AG09319 (cell line): ENCODE measurements around the gene ACADS.

Source experiments
- DNase-seq: peaks from one replicate; pipeline ENCODE4 v3.0.0-alpha.2; 2010; ENCODE audit warnings: low read depth; ENCODE audit errors: extremely low read depth
- TF ChIP-seq, protein P1 (sequence below): IDR thresholded peaks from 2 replicates; pipeline ENCODE4 v1.5.1; 2011; ENCODE audit warnings: low read depth, mild to moderate bottlenecking, inconsistent platforms, low read length, moderate library complexity

The ACADS gene

DNA sequence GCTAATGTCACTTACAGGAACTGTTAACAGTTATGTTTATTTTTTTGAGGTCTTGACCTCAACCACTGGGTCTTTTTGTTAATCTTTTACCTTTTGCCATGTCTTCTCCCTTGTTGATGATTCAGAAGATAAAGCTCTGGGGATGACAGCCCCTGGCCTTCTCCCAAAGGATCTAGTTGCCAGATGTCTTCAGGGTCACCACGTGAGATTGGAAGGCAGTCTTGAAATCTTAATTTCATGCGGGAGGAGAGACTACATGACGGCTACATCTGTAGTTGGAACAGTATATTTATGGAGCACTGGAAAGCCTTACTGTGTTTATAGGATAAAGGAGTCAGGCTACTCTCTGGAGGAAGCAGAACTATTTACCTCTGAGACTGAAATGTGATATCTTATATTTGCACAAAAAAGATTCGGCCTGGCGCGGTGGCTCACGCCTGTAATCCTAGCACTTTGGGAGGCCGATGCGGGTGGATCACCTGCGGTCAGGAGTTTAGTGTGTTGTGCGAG lies 33.0 kb upstream of the ACADS start:
- TF ChIP-seq, protein P1, sequence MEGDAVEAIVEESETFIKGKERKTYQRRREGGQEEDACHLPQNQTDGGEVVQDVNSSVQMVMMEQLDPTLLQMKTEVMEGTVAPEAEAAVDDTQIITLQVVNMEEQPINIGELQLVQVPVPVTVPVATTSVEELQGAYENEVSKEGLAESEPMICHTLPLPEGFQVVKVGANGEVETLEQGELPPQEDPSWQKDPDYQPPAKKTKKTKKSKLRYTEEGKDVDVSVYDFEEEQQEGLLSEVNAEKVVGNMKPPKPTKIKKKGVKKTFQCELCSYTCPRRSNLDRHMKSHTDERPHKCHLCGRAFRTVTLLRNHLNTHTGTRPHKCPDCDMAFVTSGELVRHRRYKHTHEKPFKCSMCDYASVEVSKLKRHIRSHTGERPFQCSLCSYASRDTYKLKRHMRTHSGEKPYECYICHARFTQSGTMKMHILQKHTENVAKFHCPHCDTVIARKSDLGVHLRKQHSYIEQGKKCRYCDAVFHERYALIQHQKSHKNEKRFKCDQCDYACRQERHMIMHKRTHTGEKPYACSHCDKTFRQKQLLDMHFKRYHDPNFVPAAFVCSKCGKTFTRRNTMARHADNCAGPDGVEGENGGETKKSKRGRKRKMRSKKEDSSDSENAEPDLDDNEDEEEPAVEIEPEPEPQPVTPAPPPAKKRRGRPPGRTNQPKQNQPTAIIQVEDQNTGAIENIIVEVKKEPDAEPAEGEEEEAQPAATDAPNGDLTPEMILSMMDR = no peak
- no peak for DNase-seq

DNA sequence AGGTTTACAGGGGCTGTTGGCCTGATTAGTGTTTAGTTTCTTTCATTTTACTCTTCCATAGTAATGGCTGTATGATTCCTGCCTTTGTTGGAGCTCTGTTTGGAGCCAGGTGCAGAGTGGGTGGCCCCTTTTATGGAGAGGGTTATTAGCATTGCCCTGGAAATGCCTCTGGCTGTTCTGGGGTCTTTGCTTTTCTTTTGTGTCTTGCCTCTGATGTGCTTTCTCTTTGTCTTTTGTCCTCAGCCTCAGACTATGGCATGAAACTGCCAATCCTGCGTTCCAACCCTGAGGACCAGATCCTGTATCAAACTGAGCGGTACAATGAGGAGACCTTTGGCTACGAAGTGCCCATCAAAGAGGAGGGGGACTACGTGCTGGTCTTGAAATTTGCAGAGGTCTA lies 31.8 kb upstream of the ACADS start:
- DNase-seq = no peak
- TF ChIP-seq, protein P1 = no peak

DNA sequence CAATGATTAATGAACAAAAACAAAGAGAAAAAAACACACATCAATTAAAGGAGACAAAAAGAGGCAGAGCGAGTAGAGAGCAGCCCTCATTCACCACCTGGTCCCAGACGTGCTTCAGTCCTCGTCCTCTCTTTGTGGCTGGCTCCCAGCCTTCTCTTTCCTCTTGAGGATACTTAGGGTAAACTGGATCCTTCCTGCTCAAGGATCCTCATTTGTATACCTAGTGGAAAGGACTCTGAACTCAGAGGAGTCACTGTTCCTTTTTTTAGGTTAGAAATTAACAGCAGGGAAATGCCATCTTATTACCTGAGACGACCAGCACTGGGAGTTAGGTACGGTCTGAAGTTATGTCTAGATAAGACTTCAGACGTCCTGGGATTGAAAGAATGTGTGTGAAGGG lies 29.0 kb upstream of the ACADS start:
- TF ChIP-seq, protein P1 = no peak

GRCh38 chr12:120697344-120697743 lies 28.3 kb upstream of the ACADS start:
- no peak for DNase-seq
- TF ChIP-seq, protein P1 = no peak

More for the DNA sequence above, 29.0 kb upstream of the ACADS start:
- no peak for DNase-seq

GRCh38 chr12:120698665-120699064 lies 27.0 kb upstream of the ACADS start:
- TF ChIP-seq, protein P1 = no peak
- DNase-seq = no peak

GRCh38 chr12:120699553-120699952 lies 26.1 kb upstream of the ACADS start:
- TF ChIP-seq, protein P1 = no peak
- no peak for DNase-seq

DNA sequence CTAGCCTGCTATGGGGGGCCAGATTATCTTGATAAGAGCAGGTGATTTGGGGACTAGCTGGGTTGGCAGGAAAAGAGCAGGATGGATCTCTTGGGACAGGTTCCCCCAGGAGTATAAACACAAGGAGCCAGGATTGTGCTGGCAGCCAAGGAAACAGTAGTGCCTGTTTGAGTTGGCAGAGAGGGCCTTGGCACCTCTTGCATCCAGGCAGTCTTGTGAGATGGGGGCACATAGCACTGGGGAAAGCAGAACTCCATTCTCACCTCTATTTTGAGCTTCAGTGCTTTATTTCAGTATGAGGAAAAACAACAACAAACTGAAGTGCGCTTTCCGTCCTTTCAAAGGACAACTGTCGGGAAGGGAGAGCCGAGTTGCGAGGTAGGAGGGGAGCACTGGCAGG lies 24.7 kb upstream of the ACADS start:
- no peak for DNase-seq
- TF ChIP-seq, protein P1 = no peak
